Fibroblast of the aortic adventitia (primary cell): ENCODE results near the gene UBA5. TPM values are rescaled to one million over a fixed set of nuclear protein-coding genes. Genes with fewer than 3 reads are reported as not detected.

Experiments
- DNase-seq: peaks from one replicate; pipeline ENCODE4 v3.0.0-alpha.2; 2010; ENCODE audit warnings: low read depth
- H3K4me3 ChIP-seq: 2 replicates; pipeline ENCODE4 v1.5.1; 2011; ENCODE audit warnings: low read depth, mild to moderate bottlenecking, control low read depth, low read length, moderate library complexity
- total RNA-seq: library from RNA; depleted of rRNA; stranded (reverse); fragments of >200 nt; gene quantifications from 2 replicates; pipeline ENCODE4 v1.2.3, GENCODE V29; 2012; ENCODE audit warnings: low replicate concordance
- TF ChIP-seq, protein P1 (sequence below): IDR thresholded peaks from 2 replicates; pipeline ENCODE4 v1.5.1; 2011; ENCODE audit warnings: mild to moderate bottlenecking, low read length, control low read depth, inconsistent platforms; ENCODE audit not compliant: insufficient read depth

UBA5 gene
- total RNA-seq, 1 donor, result 39.5 TPM

DNA sequence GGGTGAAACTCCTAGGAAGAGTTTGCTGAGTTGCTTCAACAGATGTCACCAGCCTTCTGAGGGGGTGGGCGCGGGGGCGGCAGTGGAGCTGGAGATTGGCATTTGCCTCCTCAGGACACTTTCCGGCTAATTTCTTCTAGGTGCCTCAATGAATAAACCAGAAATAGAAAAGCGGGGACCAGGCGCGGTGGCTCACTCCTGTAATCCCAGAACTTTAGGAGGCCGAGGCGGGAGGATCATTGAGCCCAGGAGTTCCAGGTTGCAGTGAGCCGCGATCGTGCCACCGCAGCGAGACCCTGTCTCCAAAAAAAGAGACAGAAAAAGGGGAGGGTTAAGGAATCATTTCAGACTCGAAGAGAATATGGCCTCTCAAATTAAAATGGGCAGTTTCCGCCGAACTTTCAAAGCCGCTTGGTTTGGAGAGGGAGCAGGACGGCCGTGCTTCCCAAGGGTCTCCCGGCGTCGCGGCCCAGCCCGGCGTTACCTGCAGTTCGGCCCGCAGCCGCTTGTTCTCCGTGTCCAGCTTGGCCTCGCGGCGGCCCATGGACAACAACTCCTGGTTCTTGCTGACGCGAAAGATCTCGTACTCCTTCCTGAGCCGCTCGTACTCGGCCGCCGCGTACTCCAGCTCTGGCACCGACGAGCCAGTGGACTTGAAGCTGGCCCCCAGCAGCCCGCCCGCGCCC, 61.5 kb downstream of the UBA5 start:
- DNase-seq, result peak; percentile 60
- TF ChIP-seq, protein P1, sequence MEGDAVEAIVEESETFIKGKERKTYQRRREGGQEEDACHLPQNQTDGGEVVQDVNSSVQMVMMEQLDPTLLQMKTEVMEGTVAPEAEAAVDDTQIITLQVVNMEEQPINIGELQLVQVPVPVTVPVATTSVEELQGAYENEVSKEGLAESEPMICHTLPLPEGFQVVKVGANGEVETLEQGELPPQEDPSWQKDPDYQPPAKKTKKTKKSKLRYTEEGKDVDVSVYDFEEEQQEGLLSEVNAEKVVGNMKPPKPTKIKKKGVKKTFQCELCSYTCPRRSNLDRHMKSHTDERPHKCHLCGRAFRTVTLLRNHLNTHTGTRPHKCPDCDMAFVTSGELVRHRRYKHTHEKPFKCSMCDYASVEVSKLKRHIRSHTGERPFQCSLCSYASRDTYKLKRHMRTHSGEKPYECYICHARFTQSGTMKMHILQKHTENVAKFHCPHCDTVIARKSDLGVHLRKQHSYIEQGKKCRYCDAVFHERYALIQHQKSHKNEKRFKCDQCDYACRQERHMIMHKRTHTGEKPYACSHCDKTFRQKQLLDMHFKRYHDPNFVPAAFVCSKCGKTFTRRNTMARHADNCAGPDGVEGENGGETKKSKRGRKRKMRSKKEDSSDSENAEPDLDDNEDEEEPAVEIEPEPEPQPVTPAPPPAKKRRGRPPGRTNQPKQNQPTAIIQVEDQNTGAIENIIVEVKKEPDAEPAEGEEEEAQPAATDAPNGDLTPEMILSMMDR, result peak; percentile 62
- peak overlapping the region; percentile 78 for H3K4me3 ChIP-seq

DNA sequence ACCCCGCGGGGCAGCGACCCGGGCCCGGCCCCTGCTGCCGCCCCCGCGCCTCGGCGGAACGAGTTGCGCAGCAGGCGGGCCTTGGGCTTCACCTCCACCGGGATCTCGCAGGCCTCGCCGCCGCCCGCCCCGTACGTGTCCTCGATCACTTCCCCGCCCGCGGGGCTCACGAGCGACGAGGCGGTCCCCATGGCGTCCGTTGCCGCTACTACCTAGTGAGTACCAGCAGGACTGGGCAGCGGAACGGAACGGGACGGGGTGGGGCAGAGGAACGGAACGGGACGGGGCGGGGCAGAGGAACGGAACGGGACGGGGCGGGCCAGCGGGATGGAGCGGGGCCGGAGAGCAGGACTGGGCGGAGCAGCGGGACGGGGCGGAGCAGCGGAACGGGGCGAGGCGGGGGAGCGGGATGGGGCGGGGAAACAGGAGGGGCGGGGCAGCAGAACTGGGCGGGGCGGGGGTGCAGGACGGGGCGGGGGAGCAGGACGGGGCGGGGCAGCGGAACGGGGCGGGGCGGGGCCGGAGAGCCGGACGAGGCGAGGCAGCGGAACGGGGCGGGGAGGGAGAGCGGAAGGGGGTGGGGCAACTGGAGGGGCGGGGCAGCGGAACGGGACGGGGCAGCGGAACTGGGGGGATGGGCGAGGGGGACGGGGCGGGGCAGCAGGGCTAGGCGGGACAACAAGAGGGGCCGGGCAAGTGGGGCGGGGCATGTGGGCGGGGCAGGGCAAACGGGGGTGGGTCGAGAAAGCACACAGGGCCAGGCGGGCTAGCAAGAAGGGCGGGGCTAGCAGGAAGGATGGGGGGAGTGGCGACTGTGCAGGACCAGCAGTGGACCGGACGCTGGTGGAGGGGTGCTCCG, 62.3 kb downstream of the UBA5 start, which contains the start of gene NPHP3:
Gene NPHP3 (minus strand): TSS at position 245 of the 859 bp plus-strand sequence. CDS start 54 bp downstream, at position 191.
- H3K4me3 ChIP-seq, result peak within 1 kb of the TSS; percentile 84
- TF ChIP-seq, protein P1, result no peak
- DNase-seq, result peak; percentile 96

DNA sequence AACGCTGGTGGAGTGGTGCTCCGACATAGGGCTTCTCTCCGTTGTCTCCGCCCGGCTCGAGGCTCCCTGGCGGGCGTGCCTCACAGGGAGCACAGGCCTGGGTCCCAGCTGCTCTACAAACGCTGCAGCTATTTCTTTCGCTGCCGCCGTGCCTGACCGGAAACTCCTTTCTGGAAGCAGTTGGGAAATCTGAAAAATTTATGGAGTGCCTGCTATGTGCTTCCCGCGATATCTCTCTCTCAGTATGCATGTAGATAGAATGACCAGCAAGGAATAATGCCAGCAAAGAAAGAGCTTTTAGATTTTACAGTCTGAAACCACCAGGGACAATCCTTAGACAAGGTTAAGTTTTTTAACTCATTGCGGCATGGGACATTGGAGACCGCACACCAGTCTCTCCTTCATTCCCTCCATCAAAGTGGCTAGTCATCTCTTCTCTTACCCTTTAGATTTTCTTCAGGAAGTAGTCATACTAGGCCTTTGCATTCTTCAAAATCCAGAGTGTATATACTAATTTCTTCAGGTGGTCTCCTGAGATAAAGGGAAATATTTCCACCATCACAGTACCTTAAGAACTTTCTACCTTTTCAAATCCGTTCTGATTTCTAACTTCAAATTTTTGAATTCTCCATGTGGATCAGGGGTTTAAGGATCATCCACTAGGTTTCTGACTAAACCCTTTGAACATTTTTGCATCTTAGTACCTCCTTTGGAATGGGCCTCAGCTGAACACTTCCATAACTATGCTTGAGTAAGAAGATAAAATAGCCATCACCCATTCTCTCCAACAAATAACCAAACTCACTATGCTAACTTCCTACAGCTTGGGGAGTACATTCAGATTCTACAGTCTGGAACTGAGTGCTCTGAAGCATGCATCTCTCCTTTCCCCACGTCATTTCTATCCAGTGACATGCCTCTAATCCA, 63.2 kb downstream of the UBA5 start:
- peak; percentile 9 for DNase-seq
- TF ChIP-seq, protein P1, result no peak
- H3K4me3 ChIP-seq, result peak overlapping the region; percentile 84

DNA sequence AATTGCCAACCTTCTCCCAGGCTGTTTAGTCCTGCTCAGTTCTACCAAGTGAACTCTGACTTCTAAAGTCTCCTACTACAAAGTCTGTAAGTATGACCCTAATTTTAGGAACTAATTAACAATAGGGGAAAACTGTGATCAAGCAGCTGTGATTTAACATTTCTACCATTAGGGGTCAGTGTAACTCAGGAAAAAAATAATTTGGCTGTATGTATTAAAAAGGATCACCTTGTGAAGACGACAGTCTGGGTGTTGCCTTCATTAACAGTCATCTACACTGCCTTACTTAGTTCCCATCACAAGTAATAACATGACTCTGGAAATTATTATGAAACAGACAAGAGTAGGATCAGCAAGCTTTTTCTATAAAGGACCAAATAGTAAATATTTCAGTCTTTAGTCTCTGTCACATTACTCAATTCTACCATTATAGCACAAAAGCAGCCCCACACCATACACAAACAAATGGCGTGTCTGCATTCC, 66.3 kb downstream of the UBA5 start:
- DNase-seq, result peak; percentile 52
- TF ChIP-seq, protein P1, result peak; percentile 64
- H3K4me3 ChIP-seq, result no peak overlapping the region

Other genes with a start within 250 kb of the UBA5 start
- gene DNAJC13, start 242.8 kb upstream of the UBA5 start, total RNA-seq, result 125 and 157 TPM in 2 replicates
- 11.4 and 175 TPM in 2 replicates for gene ACKR4, start 63.1 kb upstream of the UBA5 start, total RNA-seq
- gene ACAD11, start 520 bp upstream of the UBA5 start, total RNA-seq, result 37.8 and 38.9 TPM in 2 replicates
- 33.2 and 48.9 TPM in 2 replicates for gene NPHP3, start 62.1 kb downstream of the UBA5 start, total RNA-seq